ENCODE results near the gene LIPM.

DNA sequence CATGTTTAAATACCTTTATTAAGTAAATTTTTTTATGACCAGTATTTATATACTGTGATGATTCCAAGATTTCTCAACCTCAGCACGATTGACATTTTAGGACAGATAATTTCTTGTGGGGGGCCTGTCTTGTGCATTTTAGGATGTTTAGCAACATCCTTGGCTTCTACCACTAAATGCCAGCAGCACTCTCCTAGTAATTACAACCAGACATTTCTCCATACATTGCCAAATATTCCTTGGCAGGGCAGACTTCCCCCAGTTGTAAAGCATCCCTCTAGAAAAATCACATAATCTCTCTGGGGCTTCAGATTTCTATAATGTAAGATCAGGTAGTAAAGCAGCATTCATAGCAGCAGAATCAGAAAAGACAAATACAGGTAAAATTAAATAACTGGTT, 7.8 kb upstream of the LIPM start:
- TF ChIP-seq POLR2A (IDR thresholded peaks at IDR 0.05), result no peak
- TF ChIP-seq, protein P1, sequence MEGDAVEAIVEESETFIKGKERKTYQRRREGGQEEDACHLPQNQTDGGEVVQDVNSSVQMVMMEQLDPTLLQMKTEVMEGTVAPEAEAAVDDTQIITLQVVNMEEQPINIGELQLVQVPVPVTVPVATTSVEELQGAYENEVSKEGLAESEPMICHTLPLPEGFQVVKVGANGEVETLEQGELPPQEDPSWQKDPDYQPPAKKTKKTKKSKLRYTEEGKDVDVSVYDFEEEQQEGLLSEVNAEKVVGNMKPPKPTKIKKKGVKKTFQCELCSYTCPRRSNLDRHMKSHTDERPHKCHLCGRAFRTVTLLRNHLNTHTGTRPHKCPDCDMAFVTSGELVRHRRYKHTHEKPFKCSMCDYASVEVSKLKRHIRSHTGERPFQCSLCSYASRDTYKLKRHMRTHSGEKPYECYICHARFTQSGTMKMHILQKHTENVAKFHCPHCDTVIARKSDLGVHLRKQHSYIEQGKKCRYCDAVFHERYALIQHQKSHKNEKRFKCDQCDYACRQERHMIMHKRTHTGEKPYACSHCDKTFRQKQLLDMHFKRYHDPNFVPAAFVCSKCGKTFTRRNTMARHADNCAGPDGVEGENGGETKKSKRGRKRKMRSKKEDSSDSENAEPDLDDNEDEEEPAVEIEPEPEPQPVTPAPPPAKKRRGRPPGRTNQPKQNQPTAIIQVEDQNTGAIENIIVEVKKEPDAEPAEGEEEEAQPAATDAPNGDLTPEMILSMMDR (IDR thresholded peaks at IDR 0.05 in 4 of 5, conservative IDR thresholded peaks at IDR 0.05 in 1 of 5), result no peak

Measured in gastrocnemius medialis (tissue), 4 donors.